ENCODE results near the gene STAG1. TPM values are rescaled to one million over a fixed set of nuclear protein-coding genes. Genes with fewer than 3 reads are reported as not detected.
A peak's percentile ranks its signal among the peaks of the same experiment; 100 is the strongest.
"Not testable (repeated sequence)": the region's sequence is repeated elsewhere in the genome, so short reads cannot be mapped to it uniquely, and the experiment has no call there.

STAG1 gene
- total RNA-seq, 3 donors from 2014 or later = 46.8 to 57.1 (median 50.4) TPM

GRCh38 chr3:136624894-136625815 is 127.0 kb downstream of the STAG1 start:
- TF ChIP-seq CTCF (IDR thresholded peaks at IDR 0.05) = no peak
- Histone ChIP-seq H3K4me1 (ENCODE audit: low read depth) (peaks cover 12% of the 10 kb centered on the region), H3K36me3 (ENCODE audit: low read depth) (no peaks in the 10 kb centered on the region), H3K4me3 (no peak overlapping the region), H3K9me3 (no peaks in the 10 kb centered on the region)
- peak; percentile 96 for ATAC-seq
- peak in 1 of 3 donors; percentile 67 for DNase-seq
- intact Hi-C loops (cut with DNase I, micrococcal nuclease) = no loop called here

GRCh38 chr3:136624371-136624770 is 127.8 kb downstream of the STAG1 start:
- Histone ChIP-seq H3K4me1 (ENCODE audit: low read depth) (peaks cover 12% of the 10 kb centered on the region), H3K4me3 (no peak overlapping the region), H3K36me3 (ENCODE audit: low read depth) (no peaks in the 10 kb centered on the region), H3K9me3 (no peaks in the 10 kb centered on the region)
- ATAC-seq = no peak
- TF ChIP-seq CTCF (IDR thresholded peaks at IDR 0.05) = no peak
- intact Hi-C loops (cut with DNase I, micrococcal nuclease) = no loop called here
- no peak for DNase-seq

- Histone ChIP-seq H3K4me1 (ENCODE audit: low read depth) (peaks cover 18% of the 10 kb centered on the region), H3K9me3 (no peaks in the 10 kb centered on the region), H3K4me3 (no peak overlapping the region), H3K36me3 (ENCODE audit: low read depth) (no peaks in the 10 kb centered on the region)
- intact Hi-C loops (cut with DNase I, micrococcal nuclease) = no loop called here
- DNase-seq (no peak), ATAC-seq (no peak)
- TF ChIP-seq CTCF (IDR thresholded peaks at IDR 0.05) = no peak
These were observed 130.6 kb downstream of the STAG1 start for GRCh38 chr3:136621628-136622027.

- no peak for TF ChIP-seq CTCF (IDR thresholded peaks at IDR 0.05)
- peaks cover 14% of the 10 kb centered on the region for H3K4me1 ChIP-seq (ENCODE audit: low read depth)
- no peaks in the 10 kb centered on the region for H3K9me3 ChIP-seq
- ATAC-seq (no peak), DNase-seq (no peak)
- no peaks in the 10 kb centered on the region for H3K36me3 ChIP-seq (ENCODE audit: low read depth)
- intact Hi-C loops (cut with DNase I, micrococcal nuclease) = no loop called here
- no peak overlapping the region for H3K4me3 ChIP-seq
These were observed 131.7 kb downstream of the STAG1 start for GRCh38 chr3:136620436-136620835.

GRCh38 chr3:136617969-136618525 is 134.1 kb downstream of the STAG1 start:
- ATAC-seq (peak; percentile 37), DNase-seq (peak in 1 of 3 donors; percentile 35)
- H3K4me1 ChIP-seq (ENCODE audit: low read depth); H3K9me3 ChIP-seq; H3K4me3 ChIP-seq; intact Hi-C loops (cut with DNase I, micrococcal nuclease); H3K36me3 ChIP-seq (ENCODE audit: low read depth): not testable (repeated sequence)

GRCh38 chr3:136617198-136617597 is 135.0 kb downstream of the STAG1 start:
- no peaks in the 10 kb centered on the region for H3K9me3 ChIP-seq
- no peak overlapping the region for H3K4me3 ChIP-seq
- peaks cover 6% of the 10 kb centered on the region for H3K4me1 ChIP-seq (ENCODE audit: low read depth)
- no peaks in the 10 kb centered on the region for H3K36me3 ChIP-seq (ENCODE audit: low read depth)
- intact Hi-C loops (cut with DNase I, micrococcal nuclease) = no loop called here
- TF ChIP-seq CTCF (IDR thresholded peaks at IDR 0.05) = no peak
- DNase-seq (peak in 1 of 3 donors; percentile 14), ATAC-seq (peak; percentile 96)
